Measurements from ENCODE around the gene GNPTG. TPM values are rescaled to one million over a fixed set of nuclear protein-coding genes. Genes with fewer than 3 reads are reported as not detected.

GNPTG gene
- total RNA-seq (2021) (40.6 and 50.7 TPM in 2 replicates), Bru-seq, nascent RNA (percentile 64 among the genes with signal in this experiment), BruChase-seq, experiment 1, labeled RNA remaining after a 2-hour chase (percentile 84 among the genes with signal in this experiment), BruChase-seq, experiment 2, labeled RNA remaining after a 6-hour chase (percentile 88 among the genes with signal in this experiment)
- long read RNA-seq, transcript GNPTG-201 (11 exons, 1,983 nt) = major isoform, 47 of 75 reads
- long read RNA-seq, partial matches to known transcripts = 10 of 75 reads
- long read RNA-seq, other reads (novel, unspliced or antisense) = 17 of 75 reads

DNA sequence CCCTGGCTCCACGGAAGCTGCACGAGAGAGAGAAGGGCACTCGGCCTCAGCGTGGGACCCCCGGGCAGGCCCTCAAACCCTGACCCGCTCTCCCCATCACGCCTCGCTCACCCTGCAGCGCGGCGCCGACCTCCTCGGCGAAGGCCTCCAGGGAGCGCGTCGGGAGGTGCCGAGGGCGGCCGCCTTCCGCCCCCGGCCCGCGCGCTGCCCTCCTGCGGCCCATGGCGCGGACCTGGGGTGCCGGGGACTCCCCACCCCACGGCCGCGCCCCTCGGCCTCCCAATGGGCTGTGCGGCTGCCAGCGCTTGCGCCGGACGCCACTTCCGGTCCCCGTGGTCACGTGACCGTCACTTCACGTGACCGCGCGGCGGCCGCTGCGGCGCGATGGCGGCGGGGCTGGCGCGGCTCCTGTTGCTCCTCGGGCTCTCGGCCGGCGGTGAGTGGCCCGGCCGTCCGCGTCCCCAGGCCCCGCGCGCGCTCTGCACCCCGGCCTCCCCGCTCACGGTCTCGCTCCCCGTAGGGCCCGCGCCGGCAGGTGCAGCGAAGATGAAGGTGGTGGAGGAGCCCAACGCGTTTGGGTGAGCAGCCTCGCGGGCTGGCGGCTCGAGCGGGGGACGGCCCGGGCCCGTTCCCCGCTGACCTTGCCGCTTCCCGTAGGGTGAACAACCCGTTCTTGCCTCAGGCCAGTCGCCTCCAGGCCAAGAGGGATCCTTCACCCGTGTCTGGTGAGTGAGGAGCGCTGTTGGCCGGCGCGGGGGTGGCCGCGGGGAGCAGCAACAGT is at the start of gene GNPTG, which contains the start of gene TSR3:
Gene GNPTG, plus strand, starts transcription at position 350 of the 781 bp plus-strand sequence. Its CDS starts 35 bp downstream, at position 385.
Gene TSR3, minus strand, starts transcription at position 297 of the 781 bp plus-strand sequence. Its CDS starts 74 bp downstream, at position 223.
- H4K20me1 ChIP-seq (ENCODE audit: insufficient read depth) = peaks cover 14% of the 10 kb centered on the region; the same call in 1 of the 2 replicates
- no peak within 1 kb of the TSS for H3K27ac ChIP-seq
- H3F3A ChIP-seq (ENCODE audit: insufficient read depth, low read depth) = peaks cover 8% of the 10 kb centered on the region; the same call in 1 of the 2 replicates
- peak within 1 kb of the TSS; percentile 96 for H3K4me3 ChIP-seq
- H3K36me3 ChIP-seq (ENCODE audit: low read depth) = no peaks in the 10 kb centered on the region
- H3K27me3 ChIP-seq (ENCODE audit: insufficient read depth, low read depth) = no peaks in the 10 kb centered on the region
- ChIA-PET POLR2A (ENCODE audit: unreplicated experiment) (no interaction called here), CTCF (no interaction called here)
- peak; percentile 66 to 91 for DNase-seq
- H3K4me1 ChIP-seq (replicated peaks; ENCODE audit: insufficient read depth) = peaks cover 17% of the 10 kb centered on the region
- H2AFZ ChIP-seq = peak within 1 kb of the TSS; percentile 93
- intact Hi-C loops (cut with micrococcal nuclease; ENCODE audit: unreplicated experiment) = no loop called here
- H3K4me2 ChIP-seq = peak within 1 kb of the TSS; percentile 95
- H3K9me3 ChIP-seq (ENCODE audit: insufficient read depth, low read depth) = no peaks in the 10 kb centered on the region
- TF ChIP-seq, protein P1, sequence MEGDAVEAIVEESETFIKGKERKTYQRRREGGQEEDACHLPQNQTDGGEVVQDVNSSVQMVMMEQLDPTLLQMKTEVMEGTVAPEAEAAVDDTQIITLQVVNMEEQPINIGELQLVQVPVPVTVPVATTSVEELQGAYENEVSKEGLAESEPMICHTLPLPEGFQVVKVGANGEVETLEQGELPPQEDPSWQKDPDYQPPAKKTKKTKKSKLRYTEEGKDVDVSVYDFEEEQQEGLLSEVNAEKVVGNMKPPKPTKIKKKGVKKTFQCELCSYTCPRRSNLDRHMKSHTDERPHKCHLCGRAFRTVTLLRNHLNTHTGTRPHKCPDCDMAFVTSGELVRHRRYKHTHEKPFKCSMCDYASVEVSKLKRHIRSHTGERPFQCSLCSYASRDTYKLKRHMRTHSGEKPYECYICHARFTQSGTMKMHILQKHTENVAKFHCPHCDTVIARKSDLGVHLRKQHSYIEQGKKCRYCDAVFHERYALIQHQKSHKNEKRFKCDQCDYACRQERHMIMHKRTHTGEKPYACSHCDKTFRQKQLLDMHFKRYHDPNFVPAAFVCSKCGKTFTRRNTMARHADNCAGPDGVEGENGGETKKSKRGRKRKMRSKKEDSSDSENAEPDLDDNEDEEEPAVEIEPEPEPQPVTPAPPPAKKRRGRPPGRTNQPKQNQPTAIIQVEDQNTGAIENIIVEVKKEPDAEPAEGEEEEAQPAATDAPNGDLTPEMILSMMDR (conservative IDR thresholded peaks at IDR 0.05) = no peak
- TF ChIP-seq EZH2 (IDR thresholded peaks at IDR 0.05; ENCODE audit: low read depth) = no peak
- BruUV-seq (replicated peaks) = no TSS peak
- H3K9me2 ChIP-seq (ENCODE audit: insufficient read depth) = no peaks in the 10 kb centered on the region
- H3K79me2 ChIP-seq (ENCODE audit: low read depth) = peaks cover 57% of the 10 kb centered on the region

DNA sequence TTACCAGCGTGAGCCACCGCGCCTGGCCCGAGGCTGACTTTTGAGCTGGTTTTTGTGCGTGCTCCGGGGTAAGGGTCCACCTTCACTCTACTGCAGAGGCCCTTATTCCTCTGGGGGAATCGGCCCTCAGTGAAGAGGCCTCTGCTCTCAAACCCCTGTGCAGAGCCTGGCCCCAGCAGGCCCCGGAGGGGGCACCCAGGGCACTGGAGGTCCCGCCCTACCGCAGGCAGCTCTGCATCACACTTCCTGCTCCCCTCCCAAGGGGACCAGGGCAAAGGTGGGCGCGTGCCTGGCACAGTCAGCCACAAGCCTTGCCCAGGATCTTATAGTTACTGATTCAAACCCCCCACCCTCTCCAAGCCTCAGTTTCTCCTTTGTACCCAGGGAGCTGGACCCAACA is 45.9 kb upstream of the GNPTG start:
- no peak for DNase-seq
- Histone ChIP-seq H3K36me3 (ENCODE audit: low read depth) (no peaks in the 10 kb centered on the region), H3K4me3 (no peak overlapping the region), H3K4me2 (no peak overlapping the region), H3K4me1 (replicated peaks; ENCODE audit: insufficient read depth) (peaks cover 31% of the 10 kb centered on the region), H2AFZ (no peak overlapping the region), H3K9me2 (ENCODE audit: insufficient read depth) (no peaks in the 10 kb centered on the region), H3K27ac (0 out of 2 replicates have a peak overlapping the region, but pooled peaks have one; percentile 4), H3K27me3 (ENCODE audit: insufficient read depth, low read depth) (no peaks in the 10 kb centered on the region), H3K9me3 (ENCODE audit: insufficient read depth, low read depth) (no peaks in the 10 kb centered on the region), H4K20me1 (ENCODE audit: insufficient read depth) (peaks cover 9% of the 10 kb centered on the region), H3F3A (ENCODE audit: insufficient read depth, low read depth) (peaks cover 30% of the 10 kb centered on the region), H3K79me2 (ENCODE audit: low read depth) (peaks cover 10% of the 10 kb centered on the region)
- intact Hi-C loops (cut with micrococcal nuclease; ENCODE audit: unreplicated experiment) = loop anchor here (10.0 kb wide), 1 partner anchor 109 kb away; the partner anchor contains the start of gene UNKL
- BruUV-seq (replicated peaks) = no TSS peak
- ChIA-PET CTCF (no interaction called here), POLR2A (ENCODE audit: unreplicated experiment) (interaction anchor here (0.7 kb wide), 1 partner anchor 705 kb away, joined by 5 read pairs; no protein-coding TSS in a partner anchor)
- no peak for TF ChIP-seq EZH2 (IDR thresholded peaks at IDR 0.05; ENCODE audit: low read depth)
- TF ChIP-seq, protein P1 (conservative IDR thresholded peaks at IDR 0.05) = no peak

DNA sequence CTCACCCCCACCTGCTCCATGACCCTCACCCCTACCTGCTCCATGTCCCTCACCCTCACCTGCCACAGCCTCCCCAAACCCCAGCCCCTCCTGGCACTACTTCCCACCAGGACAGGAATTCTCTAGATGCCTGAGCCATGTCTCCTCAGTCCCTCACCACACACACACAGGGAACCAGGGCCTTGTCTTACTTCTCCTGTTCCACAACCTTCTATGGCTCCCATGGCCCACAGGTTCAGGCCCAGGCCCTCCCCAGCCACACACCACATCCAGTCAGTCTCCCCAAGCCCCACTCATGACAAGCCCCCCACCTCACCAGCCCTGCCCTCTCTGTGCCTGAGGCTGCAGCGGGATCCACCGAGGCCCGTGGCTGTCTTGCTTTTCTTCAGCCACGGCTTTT is 45.4 kb upstream of the GNPTG start:
- no peak overlapping the region for H3K27ac ChIP-seq
- peaks cover 14% of the 10 kb centered on the region for H4K20me1 ChIP-seq (ENCODE audit: insufficient read depth)
- no peak for DNase-seq
- no peaks in the 10 kb centered on the region for H3K9me2 ChIP-seq (ENCODE audit: insufficient read depth)
- no TSS peak for BruUV-seq (replicated peaks)
- H3K36me3 ChIP-seq (ENCODE audit: low read depth) = no peaks in the 10 kb centered on the region
- H3K79me2 ChIP-seq (ENCODE audit: low read depth) = peaks cover 15% of the 10 kb centered on the region
- no peak overlapping the region for H2AFZ ChIP-seq
- no peak overlapping the region for H3K4me2 ChIP-seq
- CTCF ChIA-PET = no interaction called here
- intact Hi-C loops (cut with micrococcal nuclease; ENCODE audit: unreplicated experiment) = loop anchor here (10.0 kb wide), 1 partner anchor 108 kb away; the partner anchor contains the start of gene UNKL
- H3K4me1 ChIP-seq (replicated peaks; ENCODE audit: insufficient read depth) = peaks cover 36% of the 10 kb centered on the region
- H3K9me3 ChIP-seq (ENCODE audit: insufficient read depth, low read depth) = no peaks in the 10 kb centered on the region
- H3K27me3 ChIP-seq (ENCODE audit: insufficient read depth, low read depth) = no peaks in the 10 kb centered on the region
- H3K4me3 ChIP-seq = no peak overlapping the region
- POLR2A ChIA-PET (ENCODE audit: unreplicated experiment) = no interaction called here
- TF ChIP-seq, protein P1 (conservative IDR thresholded peaks at IDR 0.05) = no peak
- peaks cover 30% of the 10 kb centered on the region for H3F3A ChIP-seq (ENCODE audit: insufficient read depth, low read depth)
